ENCODE data around the gene ZNF775.

The ZNF775 gene

DNA sequence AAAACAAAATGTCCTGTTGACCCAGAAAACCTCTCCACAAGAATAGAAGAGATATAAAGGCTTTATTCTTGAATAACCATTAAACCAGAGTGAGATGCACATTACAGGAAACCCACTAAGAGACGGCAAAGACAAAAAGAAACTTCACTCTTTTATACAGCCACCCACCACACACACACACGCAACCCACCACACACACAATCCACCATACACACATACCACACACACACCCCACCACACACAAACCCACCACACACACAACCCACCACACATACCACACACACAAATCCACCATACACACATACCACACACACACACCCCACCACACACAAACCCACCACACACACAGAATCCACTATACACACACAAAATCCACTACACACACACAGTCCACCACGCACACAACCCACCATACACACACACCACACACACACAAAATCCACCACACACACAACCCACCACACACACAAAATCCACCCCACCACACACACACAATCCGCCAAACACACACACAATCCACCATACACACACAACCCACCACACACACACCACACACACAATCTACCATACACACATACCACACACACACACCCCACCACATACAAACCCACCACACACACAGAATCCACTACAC, 20.0 kb upstream of the ZNF775 start:
- no peak for TF ChIP-seq GATA1 (IDR thresholded peaks at IDR 0.05; ENCODE audit: low read depth, low read length)
- no peak for TF ChIP-seq POLR2A (IDR thresholded peaks at IDR 0.05; ENCODE audit: low read length)
- peak in 1 of 2 experiments; percentile 48 for DNase-seq

DNA sequence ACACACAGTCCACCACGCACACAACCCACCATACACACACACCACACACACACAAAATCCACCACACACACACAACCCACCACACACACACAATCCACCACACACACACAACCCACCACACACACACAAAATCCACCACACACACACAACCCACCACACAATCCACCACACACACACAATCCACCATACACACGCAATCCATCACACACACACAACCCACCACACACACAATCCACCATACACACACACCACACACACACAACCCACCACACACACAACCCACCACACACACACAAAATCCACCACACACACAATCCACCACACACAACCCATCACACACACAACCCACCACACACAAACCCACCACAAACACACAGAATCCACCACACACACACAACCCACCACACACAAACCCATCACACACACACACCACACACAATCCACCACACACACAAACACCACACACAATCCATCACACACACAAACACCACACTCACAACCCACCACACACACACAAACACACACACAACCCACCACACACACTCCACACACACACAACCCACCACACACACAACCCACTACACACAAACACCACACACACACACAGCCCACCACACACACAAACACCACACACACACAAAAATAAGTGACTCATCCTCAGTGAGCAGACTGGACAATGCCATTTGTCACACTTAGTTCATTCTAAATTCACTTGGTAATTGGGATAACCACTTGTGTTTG, 19.3 kb upstream of the ZNF775 start:
- DNase-seq = peak in 1 of 2 experiments; percentile 50
- TF ChIP-seq POLR2A (IDR thresholded peaks at IDR 0.05; ENCODE audit: low read length) (no peak), GATA1 (IDR thresholded peaks at IDR 0.05; ENCODE audit: low read depth, low read length) (no peak)

DNA sequence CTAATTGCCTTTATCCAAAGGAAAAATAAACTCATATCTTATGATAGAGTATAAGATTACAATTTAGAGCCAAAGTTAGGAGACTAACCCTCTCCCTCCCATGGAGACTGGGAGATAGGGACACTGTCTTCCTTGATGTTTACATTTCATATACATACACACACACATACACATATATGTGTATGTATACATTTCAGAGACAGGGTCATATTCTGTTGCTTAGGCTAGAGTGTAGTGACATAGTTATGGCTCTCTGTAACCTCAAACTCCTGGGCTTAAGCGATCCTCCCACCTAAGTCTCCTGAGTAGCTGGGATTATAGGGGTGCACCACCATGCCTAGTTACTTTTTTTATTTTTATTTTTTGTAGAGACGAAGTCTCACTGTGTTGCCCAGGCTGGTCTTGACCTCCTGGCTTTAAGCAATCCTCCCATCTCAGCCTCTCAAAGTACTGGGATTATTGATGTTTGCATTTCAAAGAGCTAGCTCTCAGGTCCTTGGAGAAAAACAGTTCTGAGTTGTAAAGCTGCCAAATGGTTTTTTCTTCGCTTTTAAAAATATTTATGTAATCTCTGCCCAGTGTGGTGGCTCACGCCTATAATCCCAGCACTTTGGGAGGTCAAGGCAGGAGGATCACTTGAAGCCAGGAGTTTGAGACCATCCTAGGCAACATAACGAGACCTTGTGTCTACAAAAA, 18.6 kb upstream of the ZNF775 start:
- DNase-seq = no peak
- no peak for TF ChIP-seq POLR2A (IDR thresholded peaks at IDR 0.05; ENCODE audit: low read length)
- TF ChIP-seq GATA1 (IDR thresholded peaks at IDR 0.05; ENCODE audit: low read depth, low read length) = no peak

DNA sequence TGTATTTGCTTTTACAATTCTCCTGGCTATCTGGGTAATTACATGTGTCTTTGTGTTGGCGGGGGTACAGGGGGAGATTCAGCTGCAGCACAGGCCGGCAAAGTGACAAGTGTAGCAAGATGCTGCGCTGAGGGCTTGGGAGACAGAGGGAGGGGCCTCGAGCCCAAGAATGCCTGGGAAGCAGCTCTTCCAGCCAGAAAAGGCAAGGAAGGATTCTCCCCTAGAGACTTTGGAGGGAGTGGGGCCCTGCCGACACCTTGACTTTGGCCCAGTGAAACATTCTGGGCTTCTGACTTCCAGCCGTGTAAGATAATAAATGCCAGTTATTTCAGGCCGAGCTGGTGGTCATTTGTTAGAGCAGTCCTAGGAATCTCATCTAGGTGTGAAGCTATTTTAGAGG, 17.7 kb upstream of the ZNF775 start:
- TF ChIP-seq POLR2A (IDR thresholded peaks at IDR 0.05; ENCODE audit: low read length) (no peak), GATA1 (IDR thresholded peaks at IDR 0.05; ENCODE audit: low read depth, low read length) (no peak)
- DNase-seq = no peak

DNA sequence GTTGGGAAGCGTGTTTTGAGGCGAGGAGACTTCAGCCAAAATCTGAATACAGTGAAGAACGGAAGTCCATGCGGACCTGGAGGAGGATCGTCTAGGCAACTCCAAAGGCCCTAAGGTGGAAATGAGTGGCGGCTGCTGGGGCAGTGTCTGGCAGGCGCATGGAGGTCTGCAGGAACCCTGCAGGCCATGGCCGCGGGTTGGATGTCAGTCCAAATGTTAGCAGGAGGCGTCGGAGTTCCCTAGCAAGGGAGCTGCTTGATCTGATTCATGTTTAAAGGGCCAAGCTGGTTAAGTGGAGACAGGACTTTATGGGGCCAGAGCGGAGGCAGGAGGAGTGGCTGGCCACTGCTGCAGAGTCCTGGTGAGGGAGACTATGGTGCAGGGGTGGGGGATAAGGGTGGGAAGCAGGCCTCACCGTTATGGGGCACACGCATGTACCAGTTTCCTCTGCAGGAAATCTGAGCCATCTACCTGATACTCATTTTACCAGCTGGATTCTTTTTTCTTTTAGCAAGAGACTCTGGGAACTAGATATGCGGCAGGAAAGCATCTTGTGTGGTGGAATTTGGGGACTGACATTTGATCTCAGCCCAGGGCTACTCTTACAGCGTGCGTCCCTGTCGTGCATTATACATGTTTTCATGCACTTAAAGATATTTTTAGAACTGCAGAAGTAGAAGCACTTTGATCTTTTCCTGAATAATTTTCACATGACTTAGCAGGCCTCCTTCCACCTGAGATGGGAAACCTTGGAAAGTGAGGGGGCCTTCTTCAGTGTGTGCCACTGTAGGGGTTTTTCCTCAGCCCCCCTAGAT, 17.1 kb upstream of the ZNF775 start:
- no peak for DNase-seq
- TF ChIP-seq GATA1 (IDR thresholded peaks at IDR 0.05; ENCODE audit: low read depth, low read length) (no peak), POLR2A (IDR thresholded peaks at IDR 0.05; ENCODE audit: low read length) (no peak)

DNA sequence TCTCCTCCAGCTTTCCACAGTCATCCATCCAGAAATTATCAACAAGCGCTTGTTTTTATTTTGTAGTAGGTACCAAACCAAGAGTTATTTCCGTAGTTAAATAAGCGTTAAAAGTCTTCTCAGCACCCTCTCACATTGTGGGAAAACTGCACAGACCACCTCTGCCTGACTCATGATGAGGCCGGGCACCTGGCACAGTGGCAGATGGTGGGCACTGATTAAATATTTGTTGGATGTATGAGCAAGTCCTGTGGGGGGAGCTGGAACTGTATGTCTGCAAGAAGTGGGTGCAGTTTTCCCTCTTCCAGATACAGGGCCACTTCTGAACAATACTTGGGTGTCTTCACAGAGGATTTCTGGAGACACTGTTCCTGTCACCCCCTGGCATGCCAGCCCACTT, 15.8 kb upstream of the ZNF775 start:
- no peak for TF ChIP-seq POLR2A (IDR thresholded peaks at IDR 0.05; ENCODE audit: low read length)
- TF ChIP-seq GATA1 (IDR thresholded peaks at IDR 0.05; ENCODE audit: low read depth, low read length) = no peak
- peak in 1 of 2 experiments; percentile 31 for DNase-seq

DNA sequence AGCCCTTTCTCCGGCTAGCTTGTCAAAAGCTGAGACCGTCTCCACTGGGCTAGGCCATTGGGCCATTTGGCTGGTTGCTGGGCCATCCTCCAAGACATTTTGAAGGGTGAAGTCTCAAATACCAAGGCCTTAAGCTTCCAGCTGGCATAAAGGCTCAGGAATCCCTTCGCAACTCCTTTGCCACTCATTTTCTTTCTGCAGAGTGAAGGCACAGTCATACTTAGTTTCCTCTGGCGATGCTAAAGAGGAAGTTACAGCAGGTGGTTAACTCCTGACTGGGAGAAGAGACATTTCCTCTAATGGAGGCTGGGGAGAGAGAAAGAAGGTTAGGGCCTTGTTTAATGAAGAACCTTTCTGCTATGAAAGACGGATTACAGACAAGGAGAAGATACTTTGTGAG, 15.3 kb upstream of the ZNF775 start:
- TF ChIP-seq POLR2A (IDR thresholded peaks at IDR 0.05; ENCODE audit: low read length) = no peak
- no peak for TF ChIP-seq GATA1 (IDR thresholded peaks at IDR 0.05; ENCODE audit: low read depth, low read length)
- DNase-seq = no peak

DNA sequence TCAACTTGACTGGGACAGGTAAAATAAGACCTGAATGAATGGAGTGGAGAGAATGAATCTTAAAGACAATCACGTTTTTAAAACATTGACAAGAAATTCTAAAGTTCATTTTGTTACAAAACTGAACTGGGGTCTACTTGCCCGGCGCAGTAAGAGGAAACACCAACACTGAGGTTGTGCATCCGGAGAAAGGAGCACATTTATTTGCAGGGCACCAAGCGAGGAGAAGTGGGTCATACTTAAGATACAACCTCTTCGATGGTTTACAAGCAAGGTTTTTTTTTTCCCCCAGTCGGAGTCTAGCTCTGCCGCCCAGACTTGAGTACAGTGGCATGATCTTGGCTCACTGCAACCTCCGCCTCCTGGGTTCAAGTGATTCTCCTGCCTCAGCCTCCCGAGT, 13.9 kb upstream of the ZNF775 start:
- no peak for DNase-seq
- TF ChIP-seq GATA1 (IDR thresholded peaks at IDR 0.05; ENCODE audit: low read depth, low read length) (no peak), POLR2A (IDR thresholded peaks at IDR 0.05; ENCODE audit: low read length) (no peak)

DNA sequence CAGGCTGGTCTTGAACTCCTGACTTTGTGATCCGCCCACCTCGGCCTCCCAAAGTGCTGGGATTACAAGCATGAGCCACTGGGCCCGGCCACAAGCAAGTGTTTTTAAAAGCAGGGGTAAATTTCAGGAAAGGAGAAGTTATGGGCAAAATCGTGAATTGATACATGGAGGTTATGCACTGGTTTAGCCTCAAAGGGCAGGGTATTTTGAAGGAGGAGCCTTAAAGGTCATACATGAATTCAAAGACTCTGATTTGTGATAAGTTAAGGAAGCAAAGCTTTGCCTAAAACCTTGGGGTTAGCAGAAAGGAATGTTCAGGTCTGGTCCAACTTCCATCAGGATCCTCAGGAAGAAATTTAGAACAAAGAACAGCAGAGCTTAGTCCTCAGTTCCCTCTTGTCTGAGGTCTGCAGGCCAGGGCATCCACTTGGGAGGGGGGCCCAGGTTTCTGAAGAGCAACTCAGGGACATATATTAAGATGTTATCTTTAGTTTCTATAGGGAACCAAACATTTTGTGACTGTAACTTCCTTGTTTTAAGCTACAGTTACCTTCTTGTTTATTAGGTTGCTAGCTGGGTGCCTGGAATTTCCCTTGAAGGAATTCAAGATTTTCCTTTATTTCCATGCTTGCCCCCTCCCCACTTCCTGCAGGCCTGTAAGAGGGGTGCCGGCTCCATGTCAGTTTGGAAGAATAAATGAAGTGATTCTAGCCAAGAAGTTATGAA, 13.3 kb upstream of the ZNF775 start:
- no peak for DNase-seq
- no peak for TF ChIP-seq POLR2A (IDR thresholded peaks at IDR 0.05; ENCODE audit: low read length)
- TF ChIP-seq GATA1 (IDR thresholded peaks at IDR 0.05; ENCODE audit: low read depth, low read length) = no peak

DNA sequence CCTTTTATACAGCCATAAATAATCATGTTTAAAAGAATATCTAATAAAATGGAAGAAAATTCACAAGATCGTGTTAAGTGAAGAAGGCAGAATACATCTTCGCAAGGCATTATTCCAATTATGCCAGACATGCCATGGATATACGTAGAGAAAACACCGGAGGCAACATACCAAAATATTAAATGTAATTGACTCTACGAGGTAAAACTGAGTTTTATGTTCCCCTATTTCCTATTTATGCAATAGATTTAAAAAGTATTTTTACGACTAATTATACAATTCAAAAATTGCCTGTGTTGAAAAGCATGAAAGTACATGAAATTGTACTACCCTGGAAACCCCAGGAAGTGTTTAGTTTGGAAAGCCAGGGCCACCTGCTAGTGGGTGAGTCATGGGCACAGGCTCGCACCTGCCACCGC, 11.4 kb upstream of the ZNF775 start:
- no peak for DNase-seq
- TF ChIP-seq GATA1 (IDR thresholded peaks at IDR 0.05; ENCODE audit: low read depth, low read length) = no peak
- TF ChIP-seq POLR2A (IDR thresholded peaks at IDR 0.05; ENCODE audit: low read length) = no peak

DNA sequence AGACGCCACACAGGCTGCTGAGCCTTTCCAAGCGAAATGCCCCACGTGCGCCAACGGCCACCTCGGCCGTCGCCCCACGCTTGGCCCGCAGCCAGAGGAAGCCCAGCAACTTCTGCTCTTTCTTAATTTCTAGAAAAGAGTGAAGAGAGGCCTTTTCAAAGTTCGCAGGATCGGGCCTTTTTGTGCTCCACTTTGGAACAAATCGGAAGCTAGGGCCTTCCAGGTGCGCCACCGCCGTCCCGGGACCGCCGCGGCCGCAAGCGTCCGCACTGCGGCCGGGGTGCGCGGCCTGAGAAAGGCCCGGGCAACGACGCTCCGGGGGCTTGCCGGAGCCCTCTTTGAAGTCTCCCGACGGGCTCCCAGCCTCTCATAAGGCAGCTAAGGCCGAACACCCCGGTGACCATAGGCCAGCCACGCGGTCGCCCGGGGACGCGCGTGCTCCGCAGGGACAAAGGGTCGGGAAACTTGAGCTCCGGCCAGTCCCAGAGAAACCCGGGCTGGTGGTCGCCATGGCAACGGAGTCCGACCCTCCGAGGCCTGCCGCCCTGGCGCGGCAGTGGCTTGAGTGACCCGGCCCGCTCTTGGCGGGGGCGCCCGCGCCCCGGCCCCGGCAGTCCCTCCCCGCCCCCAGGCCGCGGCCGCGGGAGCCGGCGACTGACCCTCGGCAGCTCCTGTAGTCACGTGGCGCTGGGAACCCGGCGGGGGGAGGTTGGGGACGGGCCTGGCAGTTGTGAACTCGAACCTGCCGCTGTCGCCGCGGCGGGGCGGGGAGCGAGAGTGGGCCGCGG, 10.8 kb upstream of the ZNF775 start, which contains the start of gene REPIN1:
Gene REPIN1 (plus strand): TSS at position 727 of the 788 bp plus-strand sequence. CDS start 890 bp downstream, outside the sequence.
- peak; percentile 68 for TF ChIP-seq POLR2A (IDR thresholded peaks at IDR 0.05; ENCODE audit: low read length)
- TF ChIP-seq GATA1 (IDR thresholded peaks at IDR 0.05; ENCODE audit: low read depth, low read length) = no peak
- DNase-seq = peak; percentile 92 to 93
